Right lobe of liver (tissue), 6 donors: ENCODE measurements around the gene ABCA6. TPM values are rescaled to one million over a fixed set of nuclear protein-coding genes. Genes with fewer than 3 reads are reported as not detected.

ENCODE experiments used
- ATAC-seq, 4 donors: fragments of 200-7000 bp; cut with Tn5 transposase; one replicate each; pipeline ENCODE4 v1.9.1; 2020; ENCODE audit warnings: mild to moderate bottlenecking in 4 of 4, moderate library complexity in 4 of 4
- DNase-seq, 3 donors: peaks; one replicate each; pipeline ENCODE4 v3.0.0-alpha.2; 2020
- H3K27ac ChIP-seq, 3 donors: fragments of 200-600 bp; one replicate each; pipeline ENCODE4 v1.8.0; 2022
- H3K27me3 ChIP-seq, 2 donors: fragments of 200-600 bp; one replicate each; pipeline ENCODE4 v1.8.0; 2022
- H3K36me3 ChIP-seq, 4 donors: fragments of 200-600 bp; sonication (generic) in 1 of 4; one replicate each; pipeline versions ENCODE4 v1.5.1 to v1.8.0; 2017 to 2022; ENCODE audit warnings: control low read depth in 1 of 4
- H3K4me1 ChIP-seq, 4 donors: fragments of 200-600 bp; sonication (generic) in 1 of 4; one replicate each; pipeline versions ENCODE4 v1.5.1 to v1.8.0; 2017 to 2022; ENCODE audit warnings: control low read depth in 1 of 4
- H3K4me3 ChIP-seq, 3 donors: fragments of 200-600 bp; one replicate each; pipeline ENCODE4 v1.8.0; 2022
- H3K9me3 ChIP-seq, 4 donors: fragments of 200-600 bp; sonication (generic) in 1 of 4; one replicate each; pipeline versions ENCODE4 v1.5.1 to v1.8.0; 2017 to 2022; ENCODE audit warnings: control low read depth in 1 of 4
- POLR2A ChIP-seq: fragments of 450-650 bp; IDR thresholded peaks from one replicate; pipeline ENCODE4 v1.6.1; 2017; ENCODE audit warnings: antibody characterized with exemption, mild to moderate bottlenecking
- WGBS: methylation state at CpG from one replicate; pipeline ENCODE4 v1.1.6; 2018; ENCODE audit warnings: low coverage, low lambda C conversion rate; ENCODE audit not compliant: insufficient coverage; ENCODE audit errors: missing lambda C conversion rate; 5-methylcytosine and 5-hydroxymethylcytosine counted together
- intact Hi-C, 2 donors: fragments of 100-400 bp; cut with DNase I; formaldehyde crosslinking; loops; one replicate each; pipeline versions ENCODE4 v1.11.2 to v1.14.1; 2022
- total RNA-seq, 6 experiments: library from RNA; depleted of rRNA in 2 of 6; stranded (reverse); fragments of >200 nt in 2 of 6; fragmentation: NEBNext Ultra II Directional in 3 of 6; extraction: Animal tissue kit (Norgen Biotek cat#: 25700) in 3 of 6; gene quantifications; one replicate each; pipeline versions ENCODE4 v1.1.0 to v1.2.4, GENCODE V29; 2016 to 2023
- TF ChIP-seq, protein P1 (sequence below), 4 donors: fragments of 200-600 bp in 3 of 4; fragments of 450-650 bp in 1 of 4; IDR thresholded peaks; one replicate each; pipeline versions ENCODE4 v1.5.1 to v1.8.0; 2016 to 2022; ENCODE audit warnings: antibody characterized with exemption in 4 of 4, mild to moderate bottlenecking in 2 of 4
- donor health status: DM: no; HTN: yes; CAD: no.
- donor health status: DM: no; HTN: no; CAD: no.
- donor health status: DM: no; HTN: no; CAD: no.
- donor health status: DM: no; HTN: yes; CAD: no.
- donor health status: DM: no; HTN: yes; CAD: no.

The ABCA6 gene
- total RNA-seq, 6 experiments from 2014 or later, result 54.7 to 155 (median 86.2) TPM

DNA sequence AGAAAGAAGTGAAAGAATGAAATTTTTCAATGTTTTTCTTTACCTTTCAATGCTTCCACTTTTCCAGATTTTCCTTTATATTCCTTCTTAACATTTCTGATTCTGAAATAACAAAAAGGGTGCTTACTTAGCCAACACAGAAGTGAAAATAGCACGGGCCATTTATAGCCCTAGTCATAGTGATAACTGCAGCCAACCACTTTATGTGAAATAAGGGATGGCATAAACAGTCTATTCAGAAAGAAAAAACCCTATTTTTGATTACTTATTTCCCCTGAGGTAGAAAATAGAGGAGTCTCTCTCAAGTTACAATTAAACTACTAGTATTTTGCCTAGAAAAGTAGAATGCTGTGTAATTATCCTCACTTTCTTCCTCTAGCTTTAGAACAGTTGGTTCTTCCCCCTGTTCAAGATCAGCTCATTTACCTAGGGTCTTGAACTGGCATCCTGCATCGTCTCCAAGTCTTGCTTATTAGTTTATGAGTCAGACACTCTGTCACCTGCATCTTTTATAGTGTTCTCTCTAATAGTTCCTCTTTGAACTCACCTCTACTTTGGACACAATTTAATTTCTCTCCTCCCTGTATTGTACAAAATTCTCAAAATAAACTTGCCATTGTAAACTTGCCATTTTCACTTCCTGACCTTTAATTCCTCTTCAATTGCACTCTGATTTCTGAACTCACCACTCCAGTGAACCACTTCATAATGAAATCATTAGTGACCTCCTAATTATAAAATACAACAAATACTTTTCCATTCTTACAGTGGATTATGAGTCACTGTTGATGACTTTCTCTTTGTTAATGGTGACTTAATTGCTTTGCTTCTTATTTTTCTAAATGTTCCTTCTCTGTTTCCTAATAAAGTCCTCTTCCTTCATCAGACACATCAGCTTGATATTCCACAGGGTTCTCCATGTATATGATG, 23.6 kb downstream of the ABCA6 start:
- H3K4me1 ChIP-seq, result peaks cover 0 to 68% (median 2%) of the 10 kb centered on the region in 4 donors
- no peak for TF ChIP-seq POLR2A
- TF ChIP-seq, protein P1, sequence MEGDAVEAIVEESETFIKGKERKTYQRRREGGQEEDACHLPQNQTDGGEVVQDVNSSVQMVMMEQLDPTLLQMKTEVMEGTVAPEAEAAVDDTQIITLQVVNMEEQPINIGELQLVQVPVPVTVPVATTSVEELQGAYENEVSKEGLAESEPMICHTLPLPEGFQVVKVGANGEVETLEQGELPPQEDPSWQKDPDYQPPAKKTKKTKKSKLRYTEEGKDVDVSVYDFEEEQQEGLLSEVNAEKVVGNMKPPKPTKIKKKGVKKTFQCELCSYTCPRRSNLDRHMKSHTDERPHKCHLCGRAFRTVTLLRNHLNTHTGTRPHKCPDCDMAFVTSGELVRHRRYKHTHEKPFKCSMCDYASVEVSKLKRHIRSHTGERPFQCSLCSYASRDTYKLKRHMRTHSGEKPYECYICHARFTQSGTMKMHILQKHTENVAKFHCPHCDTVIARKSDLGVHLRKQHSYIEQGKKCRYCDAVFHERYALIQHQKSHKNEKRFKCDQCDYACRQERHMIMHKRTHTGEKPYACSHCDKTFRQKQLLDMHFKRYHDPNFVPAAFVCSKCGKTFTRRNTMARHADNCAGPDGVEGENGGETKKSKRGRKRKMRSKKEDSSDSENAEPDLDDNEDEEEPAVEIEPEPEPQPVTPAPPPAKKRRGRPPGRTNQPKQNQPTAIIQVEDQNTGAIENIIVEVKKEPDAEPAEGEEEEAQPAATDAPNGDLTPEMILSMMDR (IDR thresholded peaks at IDR 0.05), result no peak
- H3K9me3 ChIP-seq, result no peaks in the 10 kb centered on the region
- peaks cover 0 to 15% (median 6%) of the 10 kb centered on the region in 4 donors for H3K36me3 ChIP-seq
- 55% methylated on average over 2 of the region's 2 CpGs for WGBS
- H3K27me3 ChIP-seq, result no peaks in the 10 kb centered on the region
- no peak overlapping the region for H3K4me3 ChIP-seq
- ATAC-seq (no peak), DNase-seq (no peak)
- H3K27ac ChIP-seq, result peak overlapping the region in 1 of 3 donors; percentile 39
- intact Hi-C loops, result no loop called here

DNA sequence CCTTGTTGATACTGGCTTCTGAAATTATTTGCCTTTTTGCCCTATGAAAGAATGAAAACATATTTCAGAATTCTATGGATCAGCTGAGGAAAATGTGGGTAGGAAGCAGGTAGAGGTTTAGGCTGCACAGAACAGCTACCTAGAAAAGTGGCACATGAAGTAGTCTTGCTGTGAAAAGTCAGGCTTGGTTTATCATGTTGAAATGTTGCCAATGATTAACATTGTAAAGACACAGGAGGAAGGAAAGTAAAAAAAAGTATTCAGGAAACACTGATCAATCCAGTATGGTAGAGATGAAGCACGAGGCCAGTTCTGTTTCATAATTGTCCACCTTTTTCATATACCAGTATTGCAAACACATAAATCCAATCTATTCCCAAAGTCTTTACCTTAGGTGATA, 29.9 kb downstream of the ABCA6 start:
- DNase-seq, result no peak
- Histone ChIP-seq H3K4me1 (peaks cover 0 to 15% (median 0%) of the 10 kb centered on the region in 4 donors), H3K36me3 (peaks cover 0 to 57% (median 24%) of the 10 kb centered on the region in 4 donors), H3K4me3 (no peak overlapping the region), H3K27me3 (no peaks in the 10 kb centered on the region), H3K9me3 (no peaks in the 10 kb centered on the region), H3K27ac (no peak overlapping the region)
- 38% methylated on average over 1 of the region's 1 CpG for WGBS
- TF ChIP-seq POLR2A, result no peak
- TF ChIP-seq, protein P1 (IDR thresholded peaks at IDR 0.05), result no peak
- ATAC-seq, result no peak
- intact Hi-C loops, result no loop called here

DNA sequence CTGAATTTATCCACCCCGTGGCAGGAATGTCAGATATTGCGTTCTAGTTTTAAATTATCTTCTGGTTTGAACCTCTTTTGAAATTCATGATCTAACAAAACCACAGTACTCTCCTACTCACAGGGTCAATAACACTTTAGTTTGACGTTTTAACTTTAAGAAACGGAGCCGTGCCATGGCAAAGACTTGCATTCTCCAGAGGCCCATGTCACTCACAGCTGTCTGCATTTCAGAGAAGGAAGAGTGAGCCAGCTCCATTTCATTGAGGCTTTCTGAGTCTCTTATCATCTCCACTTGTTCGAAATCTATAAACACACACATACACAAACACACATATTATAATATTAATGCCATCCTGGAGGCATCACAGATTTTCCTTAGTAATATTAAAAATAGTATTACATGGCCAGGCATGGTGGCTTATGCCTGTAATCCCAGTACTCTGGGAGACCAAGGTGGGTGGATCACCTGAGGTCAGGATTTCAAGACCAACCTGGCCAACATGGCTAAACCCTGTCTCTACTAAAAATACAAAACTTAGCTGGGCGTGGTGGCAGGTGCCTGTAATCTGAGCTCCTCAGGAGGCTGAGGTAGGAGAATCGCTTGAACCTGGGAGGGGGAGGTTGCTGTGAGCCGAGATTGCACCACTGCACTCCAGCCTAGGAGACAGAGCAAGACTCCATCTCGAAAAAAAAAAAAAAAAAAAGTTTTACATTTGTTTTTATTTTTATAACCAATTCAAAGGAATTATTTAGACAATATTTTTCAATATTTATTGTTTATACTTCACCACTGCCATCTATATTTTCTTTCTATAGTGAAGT, 35.6 kb downstream of the ABCA6 start:
- DNase-seq (no peak), ATAC-seq (no peak)
- Histone ChIP-seq H3K36me3 (peaks cover 0 to 68% (median 18%) of the 10 kb centered on the region in 4 donors), H3K27me3 (no peaks in the 10 kb centered on the region), H3K4me3 (no peak overlapping the region), H3K27ac (no peak overlapping the region), H3K4me1 (no peaks in the 10 kb centered on the region), H3K9me3 (no peaks in the 10 kb centered on the region)
- 83% methylated on average over 10 of the region's 10 CpGs for WGBS
- intact Hi-C loops, result no loop called here
- no peak for TF ChIP-seq POLR2A
- TF ChIP-seq, protein P1 (IDR thresholded peaks at IDR 0.05), result no peak

DNA sequence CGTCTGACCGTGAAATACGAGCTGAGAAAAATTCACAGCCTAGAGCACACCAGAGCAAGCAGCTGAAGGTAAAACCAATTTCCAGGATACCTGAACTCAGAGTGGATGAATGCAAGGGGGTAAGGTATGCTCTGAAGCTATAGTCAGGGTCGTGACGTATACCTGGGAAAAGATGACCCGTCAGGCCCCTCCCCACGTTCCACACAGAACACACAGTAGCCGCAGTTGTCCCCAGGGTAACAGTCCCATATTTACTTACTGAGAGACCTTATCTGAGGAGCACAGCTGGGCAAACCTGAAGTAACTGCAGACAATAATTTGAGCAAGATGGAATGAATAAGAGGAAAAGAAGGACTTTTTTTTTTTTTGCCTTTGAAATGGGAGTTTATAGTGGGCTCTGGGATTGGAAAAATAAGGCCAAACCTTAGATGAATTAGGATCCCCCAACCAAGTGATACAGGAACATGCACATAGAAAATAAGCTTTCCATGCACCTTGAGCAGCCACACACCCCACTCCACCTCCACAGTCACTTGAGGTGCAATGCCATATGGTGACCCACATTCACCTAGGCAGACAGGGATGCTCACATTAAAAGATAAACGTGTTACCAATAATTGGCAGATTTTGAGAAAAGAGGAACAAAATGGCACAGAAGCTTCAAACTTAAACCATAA, 38.0 kb downstream of the ABCA6 start:
- WGBS, result 92% methylated on average over 9 of the region's 9 CpGs
- TF ChIP-seq POLR2A, result no peak
- TF ChIP-seq, protein P1 (IDR thresholded peaks at IDR 0.05), result no peak

More for the DNA sequence above, 38.0 kb downstream of the ABCA6 start:
- H3K4me1 ChIP-seq, result no peaks in the 10 kb centered on the region
- no peak overlapping the region for H3K27ac ChIP-seq
- peaks cover 0 to 70% (median 12%) of the 10 kb centered on the region in 4 donors for H3K36me3 ChIP-seq
- no peak overlapping the region for H3K4me3 ChIP-seq
- ATAC-seq (no peak), DNase-seq (no peak)
- no peaks in the 10 kb centered on the region for H3K27me3 ChIP-seq
- no peaks in the 10 kb centered on the region for H3K9me3 ChIP-seq
- intact Hi-C loops, result no loop called here
